ENCODE results near the gene VOPP1.

GRCh38 chr7:55521917-55522902, 50.1 kb downstream of the VOPP1 start:
- TF ChIP-seq SUZ12 (IDR thresholded peaks at IDR 0.05; ENCODE audit: extremely low read depth, insufficient read depth, insufficient read length) (no peak), ZNF274 (IDR thresholded peaks at IDR 0.05; ENCODE audit: low read depth, low read length) (no peak)

Measured in NT2/D1 (cell line).